Hepatic stellate cell (primary cell): ENCODE data around the gene NPFF.
"Not testable (repeated sequence)": the region's sequence is repeated elsewhere in the genome, so short reads cannot be mapped to it uniquely, and the experiment has no call there.

Source experiments
- DNase-seq: peaks from one replicate; pipeline ENCODE4 v3.0.0; 2011; ENCODE audit warnings: low spot score

NPFF gene

DNA sequence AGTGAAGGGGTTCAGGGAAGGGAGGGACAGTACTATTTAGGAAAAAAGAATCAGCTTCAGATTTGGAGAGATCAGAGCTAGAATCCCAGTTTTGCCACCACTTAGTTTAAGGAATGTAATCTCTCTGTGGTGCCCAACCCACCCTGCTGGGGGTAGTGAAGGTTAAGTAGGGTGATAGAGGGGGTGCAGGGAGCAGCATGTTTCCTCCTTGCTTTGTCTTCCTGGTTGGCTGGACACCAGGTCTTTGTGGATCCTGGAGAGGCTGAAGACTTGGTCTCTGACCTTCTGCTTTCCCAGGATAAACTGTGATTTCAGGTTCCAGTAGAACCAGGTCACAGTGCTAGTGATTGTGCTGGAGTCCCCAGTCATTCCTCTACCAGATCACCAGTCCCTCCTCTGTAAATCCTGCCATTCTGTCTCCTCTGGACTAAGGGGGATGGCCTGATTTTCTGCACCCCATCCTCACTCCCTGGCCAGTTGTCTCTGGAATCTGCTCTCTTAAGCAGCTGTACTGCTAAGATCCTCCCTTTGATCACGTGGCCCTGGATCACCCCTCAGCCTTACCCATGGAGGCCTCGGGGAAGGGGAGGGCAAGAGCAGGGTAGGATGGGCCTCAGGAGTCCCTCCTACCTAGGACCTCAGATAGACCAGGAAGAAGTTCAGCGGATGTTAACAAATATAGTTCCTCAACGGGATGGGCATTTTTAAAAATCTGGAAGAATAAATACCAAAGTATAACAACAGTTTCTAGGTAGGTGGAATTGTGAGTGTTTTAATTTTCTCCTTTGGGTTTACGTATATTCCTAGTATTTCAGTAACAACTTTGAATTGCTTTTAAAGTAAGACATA lies 11.2 kb downstream of the NPFF start:
- peak; percentile 81 for DNase-seq

DNA sequence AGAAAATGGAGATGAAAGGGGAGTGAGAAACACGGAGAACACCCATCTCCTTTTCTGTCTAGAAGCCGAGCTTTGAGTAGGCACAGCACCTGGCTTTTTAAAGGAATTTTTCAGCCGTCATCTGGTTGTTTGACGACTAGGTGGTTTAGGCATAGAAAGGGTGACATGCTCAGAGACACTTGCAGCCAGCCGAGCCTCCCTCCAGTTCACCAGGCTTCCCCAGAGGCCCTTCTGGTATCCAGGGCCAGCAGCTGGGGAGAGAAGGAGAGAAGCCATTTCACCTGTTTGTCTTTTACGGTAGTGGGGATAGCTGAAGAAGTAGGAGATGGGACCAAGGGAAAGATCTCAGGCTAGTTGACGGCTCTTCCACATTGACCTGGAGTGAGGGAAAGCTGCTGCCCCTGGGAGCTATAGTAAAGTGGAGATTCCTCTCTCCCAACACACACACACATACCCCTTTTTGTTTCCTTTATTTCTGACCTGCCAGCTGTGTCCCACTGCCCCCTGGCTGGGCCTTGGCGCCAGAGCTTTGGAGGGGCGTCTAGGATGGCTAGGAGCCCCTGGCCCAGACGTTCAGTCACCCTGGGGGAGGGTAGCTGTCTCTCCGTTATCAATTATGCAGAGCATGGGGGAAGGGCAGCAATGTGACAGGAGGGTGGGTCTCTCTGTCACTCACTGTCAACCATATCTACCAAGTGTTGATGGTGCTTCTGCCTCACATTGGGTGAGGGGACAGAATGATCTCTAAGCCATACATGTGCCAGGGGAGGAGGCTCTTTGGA lies 13.5 kb downstream of the NPFF start:
- DNase-seq = no peak

- DNase-seq = peak; percentile 88
Observed at GRCh38 chr12:53492830-53493609, 14.3 kb downstream of the NPFF start.

- no peak for DNase-seq
Observed at GRCh38 chr12:53492188-53492587, 15.1 kb downstream of the NPFF start.

DNA sequence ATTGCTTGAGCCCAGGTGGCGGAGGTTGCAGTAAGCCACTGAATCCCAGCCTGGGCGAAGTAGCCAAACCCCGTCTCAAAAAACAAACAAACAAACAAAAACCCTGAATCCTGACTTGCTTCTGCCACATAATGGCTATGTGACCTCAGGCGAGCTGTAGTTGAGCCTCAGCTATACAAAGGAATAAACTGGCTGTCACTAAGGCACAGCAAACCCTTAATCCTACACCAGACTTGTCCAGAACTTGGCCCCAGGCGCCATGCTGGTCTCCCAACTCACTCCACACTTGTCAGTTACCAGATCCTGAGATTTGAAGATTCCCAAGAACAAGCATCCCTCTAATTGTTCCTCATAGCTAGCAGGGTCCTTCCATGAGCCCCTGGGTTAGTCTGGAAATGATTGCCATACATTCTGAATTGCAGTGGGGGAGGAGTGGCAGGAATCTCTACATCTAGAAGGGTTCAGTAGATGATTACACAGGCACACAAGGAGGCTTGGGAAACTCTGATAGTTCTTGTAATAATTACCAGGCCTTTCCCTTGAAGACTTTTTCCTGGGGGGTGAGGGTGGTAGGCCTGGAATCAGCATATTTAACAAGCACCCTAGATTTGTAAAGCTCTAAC lies 17.9 kb downstream of the NPFF start:
- DNase-seq = no peak

GRCh38 chr12:53486736-53487487 lies 20.4 kb downstream of the NPFF start:
- no peak for DNase-seq

DNA sequence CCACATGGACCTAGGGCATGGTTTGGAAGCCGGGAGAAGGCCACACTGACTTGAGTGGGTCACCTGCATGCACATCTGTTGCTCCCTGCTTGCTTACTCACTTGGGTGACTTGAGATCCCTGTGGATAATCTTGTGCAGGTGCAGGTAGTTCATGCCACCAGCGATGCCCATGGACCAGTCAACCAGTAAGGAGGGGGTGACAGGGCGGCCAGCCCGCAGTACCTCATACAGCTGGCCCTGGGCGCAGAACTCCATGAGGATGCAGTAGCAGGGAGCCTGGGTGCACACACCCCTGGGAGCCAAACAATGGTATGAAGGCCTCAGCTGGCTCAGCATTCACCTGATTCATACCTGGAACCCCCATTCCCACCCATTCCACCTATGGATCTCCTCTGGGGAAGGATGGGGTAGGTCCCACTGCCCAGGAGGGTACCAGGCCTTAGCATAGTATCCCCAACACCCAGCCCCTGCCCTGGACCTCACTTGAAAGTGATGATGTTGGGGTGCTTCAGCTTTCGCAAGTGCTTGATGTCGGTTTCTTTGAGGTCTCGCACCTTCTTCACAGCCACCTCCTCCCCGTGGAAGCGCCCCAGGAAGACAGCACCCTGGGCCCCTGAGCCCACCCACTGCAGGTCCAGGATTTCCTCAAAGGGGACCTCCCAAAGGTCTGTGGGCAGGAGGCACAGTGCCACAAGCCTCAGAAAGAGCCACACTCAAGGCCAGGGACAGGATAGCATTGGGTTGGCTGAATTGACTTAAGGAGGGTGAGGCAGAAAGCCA lies 21.1 kb downstream of the NPFF start:
- no peak for DNase-seq

- DNase-seq = no peak
Observed at GRCh38 chr12:53484686-53485575, 22.4 kb downstream of the NPFF start.

DNA sequence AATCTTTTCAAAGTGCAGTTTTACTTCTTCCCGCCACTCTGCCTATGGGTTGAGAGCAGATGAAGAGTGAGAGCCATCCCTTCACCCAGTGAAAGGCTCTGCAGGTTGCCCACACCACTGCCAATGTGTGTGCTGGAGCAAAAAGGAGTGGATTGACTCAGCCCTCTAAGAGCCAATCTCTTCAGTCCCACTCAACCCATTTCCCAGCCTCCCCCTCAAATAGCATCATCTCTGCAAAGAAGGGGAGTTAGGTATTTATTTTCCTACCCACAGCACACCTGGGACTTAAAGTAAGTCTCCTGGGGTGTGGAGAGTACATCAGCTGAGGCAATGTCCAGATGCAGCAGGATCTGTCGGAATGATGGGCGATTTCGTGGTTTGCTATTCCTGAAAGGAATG lies 23.3 kb downstream of the NPFF start:
- DNase-seq = no peak

GRCh38 chr12:53483225-53483978 lies 23.9 kb downstream of the NPFF start:
- DNase-seq = no peak

GRCh38 chr12:53482626-53483168 lies 24.6 kb downstream of the NPFF start:
- no peak for DNase-seq

DNA sequence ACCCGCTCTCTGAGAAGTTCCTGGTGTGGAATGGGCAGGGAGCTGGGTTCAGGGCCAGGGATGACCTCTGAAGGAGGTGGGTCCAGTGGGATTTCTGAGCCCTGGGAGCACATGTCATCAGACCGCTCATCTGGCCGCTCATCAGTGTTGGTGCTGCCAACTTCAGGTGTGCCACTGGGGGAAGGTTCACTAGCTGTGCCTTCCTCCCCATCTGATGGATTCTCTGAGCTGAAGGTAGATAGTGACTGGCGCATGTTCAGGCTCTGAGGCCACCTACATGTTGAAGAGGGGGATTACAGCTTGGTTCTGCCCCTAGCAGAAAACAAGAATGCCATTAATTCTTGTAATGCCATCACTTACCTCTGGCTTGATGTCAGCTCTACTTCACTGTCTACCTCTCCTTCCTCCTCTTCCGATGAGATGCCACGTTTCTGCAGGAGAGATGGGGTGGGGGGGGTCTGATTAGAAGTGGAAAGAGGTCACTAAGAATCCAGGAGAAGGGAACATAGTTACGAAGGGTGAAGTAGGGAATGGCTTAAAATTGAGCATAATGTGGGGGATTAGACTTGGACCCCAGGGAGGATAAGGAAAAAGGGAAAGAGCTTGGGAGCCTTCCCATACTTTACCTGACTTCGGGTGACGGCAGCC lies 25.2 kb downstream of the NPFF start:
- no peak for DNase-seq

DNA sequence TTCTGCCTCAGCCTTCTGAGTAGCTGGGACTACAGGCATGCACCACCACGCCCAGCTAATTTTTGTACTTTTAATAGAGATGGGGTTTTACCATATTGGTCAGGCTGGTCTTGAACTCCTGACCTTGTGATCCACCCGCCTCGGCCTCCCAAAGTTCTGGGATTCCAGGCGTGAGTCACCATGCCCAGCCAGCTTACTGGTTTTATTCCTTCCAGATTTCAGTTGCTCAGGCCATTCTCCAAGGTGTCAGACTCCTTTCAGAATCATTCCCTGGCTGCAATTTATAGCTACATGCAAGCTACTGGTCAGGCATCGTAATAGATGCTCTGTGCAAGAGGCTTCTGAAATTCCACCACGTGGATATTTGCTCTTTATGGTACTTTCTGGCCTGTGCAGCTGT lies 25.8 kb downstream of the NPFF start:
- DNase-seq = not testable (repeated sequence)

GRCh38 chr12:53480491-53481442 lies 26.5 kb downstream of the NPFF start:
- DNase-seq = no peak

GRCh38 chr12:53479331-53479730 lies 28.0 kb downstream of the NPFF start:
- DNase-seq = no peak

DNA sequence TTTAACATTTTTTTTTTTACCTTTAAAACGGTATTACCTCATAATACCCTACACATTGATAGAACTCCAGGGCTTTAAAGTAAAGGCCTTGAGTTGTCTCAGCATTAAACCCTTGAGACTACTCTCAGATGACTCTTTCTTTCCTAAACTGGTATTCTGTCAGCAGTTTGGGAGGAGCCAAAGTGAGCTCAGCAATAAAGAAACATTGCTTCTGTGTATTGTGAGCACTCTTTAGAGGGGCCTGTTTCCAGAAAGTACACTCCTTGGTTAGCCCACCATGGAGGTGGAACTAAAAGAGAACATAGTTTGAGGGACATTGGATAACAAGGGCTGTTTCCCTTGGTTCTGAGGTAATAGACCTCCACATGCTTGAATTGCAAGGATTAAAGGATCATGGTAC lies 28.4 kb downstream of the NPFF start:
- no peak for DNase-seq

DNA sequence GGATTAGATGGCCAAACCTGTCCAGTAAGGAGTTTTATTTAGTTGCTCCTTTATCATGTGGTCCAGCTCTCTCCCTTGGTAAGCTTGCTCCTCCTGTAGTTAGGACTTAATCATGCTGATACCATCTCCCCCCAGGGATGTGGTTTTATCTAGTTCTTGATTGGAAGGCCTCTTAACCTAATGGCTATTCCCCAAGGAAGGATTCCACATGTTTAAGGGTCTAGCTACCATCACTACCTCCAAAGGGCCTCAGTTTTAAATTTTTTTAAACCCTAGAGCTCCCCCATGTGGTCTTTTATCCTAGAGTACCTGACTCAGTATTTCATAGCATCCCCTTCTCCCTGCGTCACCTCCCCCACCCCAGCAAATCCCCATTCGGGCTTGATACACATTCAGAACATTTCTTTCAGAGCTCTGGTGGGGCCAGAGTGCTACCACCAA lies 30.5 kb downstream of the NPFF start:
- DNase-seq = no peak
